LNCAP (cell line): ENCODE measurements around the gene DCUN1D5.

Source experiments
- TF ChIP-seq, protein P1 (sequence below): fragments of 450-650 bp; IDR thresholded peaks from 2 replicates; pipeline ENCODE4 v1.5.1; 2017; ENCODE audit warnings: mild to moderate bottlenecking

The DCUN1D5 gene

GRCh38 chr11:103053997-103054396, 38.0 kb downstream of the DCUN1D5 start:
- TF ChIP-seq, protein P1, sequence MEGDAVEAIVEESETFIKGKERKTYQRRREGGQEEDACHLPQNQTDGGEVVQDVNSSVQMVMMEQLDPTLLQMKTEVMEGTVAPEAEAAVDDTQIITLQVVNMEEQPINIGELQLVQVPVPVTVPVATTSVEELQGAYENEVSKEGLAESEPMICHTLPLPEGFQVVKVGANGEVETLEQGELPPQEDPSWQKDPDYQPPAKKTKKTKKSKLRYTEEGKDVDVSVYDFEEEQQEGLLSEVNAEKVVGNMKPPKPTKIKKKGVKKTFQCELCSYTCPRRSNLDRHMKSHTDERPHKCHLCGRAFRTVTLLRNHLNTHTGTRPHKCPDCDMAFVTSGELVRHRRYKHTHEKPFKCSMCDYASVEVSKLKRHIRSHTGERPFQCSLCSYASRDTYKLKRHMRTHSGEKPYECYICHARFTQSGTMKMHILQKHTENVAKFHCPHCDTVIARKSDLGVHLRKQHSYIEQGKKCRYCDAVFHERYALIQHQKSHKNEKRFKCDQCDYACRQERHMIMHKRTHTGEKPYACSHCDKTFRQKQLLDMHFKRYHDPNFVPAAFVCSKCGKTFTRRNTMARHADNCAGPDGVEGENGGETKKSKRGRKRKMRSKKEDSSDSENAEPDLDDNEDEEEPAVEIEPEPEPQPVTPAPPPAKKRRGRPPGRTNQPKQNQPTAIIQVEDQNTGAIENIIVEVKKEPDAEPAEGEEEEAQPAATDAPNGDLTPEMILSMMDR, result no peak

DNA sequence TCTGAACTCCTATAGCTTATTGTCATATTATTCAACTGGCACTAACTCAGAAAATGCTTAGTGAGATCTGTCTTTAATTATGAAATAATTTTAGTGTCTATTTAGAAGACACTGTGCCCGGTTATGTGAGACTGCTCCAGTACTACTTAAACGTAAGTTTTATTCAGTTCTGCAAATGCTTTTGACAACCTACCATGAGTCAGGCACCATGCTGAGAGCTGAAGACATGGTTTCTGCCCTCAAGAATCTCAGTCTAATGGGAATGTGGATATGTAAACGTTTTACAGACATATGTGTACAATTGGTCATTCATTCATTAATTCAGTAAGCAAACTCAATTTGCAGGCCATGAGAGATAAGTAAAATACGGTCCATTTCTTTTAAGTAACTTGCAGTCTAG, 40.0 kb downstream of the DCUN1D5 start:
- TF ChIP-seq, protein P1, result no peak

- TF ChIP-seq, protein P1, result no peak
These were observed 40.7 kb downstream of the DCUN1D5 start for GRCh38 chr11:103051151-103051801.

- TF ChIP-seq, protein P1, result no peak
These were observed 41.6 kb downstream of the DCUN1D5 start for GRCh38 chr11:103050351-103050750.

DNA sequence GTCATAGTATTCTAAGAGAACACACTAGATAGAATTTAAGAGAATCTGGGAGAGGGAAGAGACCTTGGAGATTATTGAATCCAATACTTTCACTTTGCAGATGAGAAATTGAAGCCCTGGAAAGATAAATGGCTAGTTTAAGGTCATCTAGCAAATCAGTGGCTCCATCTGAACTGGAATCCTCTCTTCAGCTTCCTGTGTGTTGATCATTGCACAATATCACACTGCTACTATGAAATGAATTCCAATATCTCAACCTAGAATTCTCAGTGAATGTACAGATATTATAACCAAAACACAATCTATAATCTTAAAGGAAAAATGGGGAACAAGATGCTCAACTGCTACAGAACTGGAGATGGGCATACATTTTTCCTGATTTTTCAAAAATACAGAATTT, 44.1 kb downstream of the DCUN1D5 start:
- TF ChIP-seq, protein P1, result no peak

DNA sequence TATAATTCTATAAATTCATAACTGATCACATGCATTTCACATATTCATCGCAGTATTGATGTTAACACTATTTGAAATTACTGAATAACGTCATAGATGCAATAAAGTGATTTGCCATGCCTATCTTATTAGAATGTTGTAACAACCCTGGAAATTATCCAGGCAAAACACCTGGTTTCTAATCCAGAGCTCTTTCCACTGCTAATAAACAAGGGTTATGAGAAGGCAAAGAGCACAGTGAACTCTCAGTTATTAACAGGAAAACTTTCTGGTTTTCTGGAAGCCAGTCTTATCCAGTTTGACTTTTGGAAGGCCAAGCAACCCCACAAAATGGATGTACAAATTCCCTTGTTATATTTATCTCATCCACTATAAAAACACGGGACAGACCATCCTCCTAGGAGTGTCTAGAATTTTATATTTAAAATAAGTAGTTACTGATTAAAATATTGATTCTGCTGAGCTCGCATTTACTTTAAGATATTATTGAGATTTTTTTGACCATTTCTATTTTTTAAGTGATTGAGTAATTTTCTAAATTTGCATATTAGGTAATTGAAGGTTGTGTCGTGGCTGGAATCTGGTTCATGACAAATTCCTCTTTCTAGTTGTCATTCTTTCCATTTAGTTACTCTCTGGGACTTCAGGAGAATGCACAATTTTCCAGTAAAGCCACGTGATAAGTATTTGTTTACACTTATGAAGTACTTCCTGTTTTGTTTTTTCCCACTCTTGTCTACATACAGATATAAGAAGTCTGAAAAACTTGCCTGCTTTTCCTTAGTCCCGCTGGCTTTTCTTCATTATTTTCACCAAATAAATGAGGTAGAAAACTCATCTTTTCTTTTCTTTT, 47.9 kb downstream of the DCUN1D5 start:
- TF ChIP-seq, protein P1, result no peak

DNA sequence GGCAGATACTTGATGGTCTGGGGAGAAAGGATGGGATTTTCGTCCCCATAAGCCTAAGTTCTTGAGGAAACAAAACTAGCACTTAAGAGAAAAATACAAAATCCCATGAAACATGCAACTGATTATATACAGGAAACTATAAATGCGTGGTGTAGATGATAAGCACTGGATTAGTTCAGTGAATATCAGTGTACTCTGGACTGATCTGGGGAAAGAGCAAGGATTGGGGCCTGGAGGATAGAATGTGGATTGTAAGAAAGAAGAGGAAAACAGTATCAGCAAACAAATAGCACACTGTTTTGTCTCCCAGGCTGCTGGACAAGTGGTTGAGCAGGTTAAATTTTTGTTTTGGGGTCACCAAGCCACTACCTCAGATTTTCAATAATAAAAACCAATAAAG, 49.8 kb downstream of the DCUN1D5 start:
- TF ChIP-seq, protein P1, result no peak
